ENCODE results near the gene IL1RAP.

DNA sequence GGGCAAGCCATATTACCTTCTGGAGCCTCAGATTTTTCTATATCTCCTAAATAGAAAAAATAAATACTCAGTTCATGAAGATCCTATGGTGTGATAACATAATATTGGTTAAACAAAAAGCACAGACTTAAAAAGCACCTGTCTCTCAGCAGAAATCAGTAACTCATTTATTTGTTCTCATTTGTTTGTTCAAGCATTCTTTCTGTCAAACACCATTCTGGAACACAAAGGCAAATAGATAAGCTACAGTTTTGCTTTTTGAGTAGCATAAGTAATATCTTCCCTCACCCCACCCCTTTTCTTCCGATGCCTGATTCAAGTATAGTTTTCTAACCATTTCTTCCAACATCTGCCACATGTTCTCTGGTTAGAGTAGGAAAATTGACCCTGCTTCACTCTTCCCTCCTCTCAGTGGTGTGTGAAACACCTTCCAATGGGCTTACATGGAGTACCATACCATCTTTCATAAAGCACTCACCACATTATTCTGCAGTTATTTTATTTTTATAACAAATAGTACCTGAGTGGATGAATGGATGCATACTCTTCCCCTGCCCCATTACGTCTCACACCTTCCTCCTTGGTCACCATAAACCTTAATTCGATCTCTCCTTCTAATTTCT lies 8.4 kb upstream of the IL1RAP start:
- TF ChIP-seq POLR2AphosphoS5 (IDR thresholded peaks at IDR 0.05; ENCODE audit: low read depth): no peak
- TF ChIP-seq GABPA (IDR thresholded peaks at IDR 0.05; ENCODE audit: low read depth): no peak
